GM12873 (cell line): Measurements from ENCODE around the gene PCK1.

ENCODE experiments used
- CTCF ChIP-seq: IDR thresholded peaks from 2 replicates; pipeline ENCODE4 v1.5.1; 2012; ENCODE audit warnings: low read depth, mild to moderate bottlenecking, moderate library complexity, low read length, control low read depth; ENCODE audit not compliant: insufficient read depth; ENCODE audit errors: missing control alignments

PCK1 gene

GRCh38 chr20:57589728-57590484 is 29.0 kb downstream of the PCK1 start:
- TF ChIP-seq CTCF, result no peak

DNA sequence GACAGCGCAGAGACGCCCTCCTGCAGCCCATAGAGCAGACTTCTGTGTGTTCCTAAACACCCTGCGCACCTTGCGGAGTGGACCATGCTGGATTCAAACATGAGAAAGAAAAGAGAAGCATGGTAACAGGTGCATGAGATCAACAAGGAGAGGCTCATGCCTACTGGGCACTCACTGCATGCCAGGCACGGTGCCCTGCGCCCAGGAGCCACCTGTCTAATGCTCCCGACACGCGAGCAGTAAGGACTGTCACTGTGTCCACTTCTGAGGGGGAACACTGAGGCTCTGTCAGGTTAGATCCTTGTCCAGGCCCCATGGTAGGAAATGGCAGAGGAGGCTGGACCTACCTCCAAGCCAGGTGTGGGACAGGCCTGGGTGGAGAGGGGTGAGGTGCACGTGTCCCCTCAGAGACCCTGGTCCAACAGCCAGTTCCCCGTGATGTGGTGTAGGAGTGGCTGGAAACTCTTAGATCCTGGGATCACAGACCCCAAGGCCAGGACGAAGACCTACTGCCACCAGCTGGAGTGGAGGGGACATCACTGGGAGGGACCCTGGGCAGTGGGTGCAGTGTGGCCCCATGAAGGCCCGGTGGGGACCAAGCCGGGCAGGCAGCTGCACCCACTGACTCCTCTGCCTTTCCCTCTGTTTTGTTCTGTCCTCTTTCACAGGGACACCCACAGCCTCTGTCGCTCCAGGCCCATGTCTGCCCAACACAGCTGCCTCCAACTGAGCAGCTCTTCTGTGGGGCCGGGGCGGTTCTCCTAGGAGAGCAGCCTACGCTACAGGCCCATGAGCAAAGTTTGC is 29.8 kb downstream of the PCK1 start:
- TF ChIP-seq CTCF, result no peak

- TF ChIP-seq CTCF, result no peak
These were observed 30.6 kb downstream of the PCK1 start for GRCh38 chr20:57591289-57592229.

GRCh38 chr20:57592263-57593092 is 31.6 kb downstream of the PCK1 start:
- no peak for TF ChIP-seq CTCF

DNA sequence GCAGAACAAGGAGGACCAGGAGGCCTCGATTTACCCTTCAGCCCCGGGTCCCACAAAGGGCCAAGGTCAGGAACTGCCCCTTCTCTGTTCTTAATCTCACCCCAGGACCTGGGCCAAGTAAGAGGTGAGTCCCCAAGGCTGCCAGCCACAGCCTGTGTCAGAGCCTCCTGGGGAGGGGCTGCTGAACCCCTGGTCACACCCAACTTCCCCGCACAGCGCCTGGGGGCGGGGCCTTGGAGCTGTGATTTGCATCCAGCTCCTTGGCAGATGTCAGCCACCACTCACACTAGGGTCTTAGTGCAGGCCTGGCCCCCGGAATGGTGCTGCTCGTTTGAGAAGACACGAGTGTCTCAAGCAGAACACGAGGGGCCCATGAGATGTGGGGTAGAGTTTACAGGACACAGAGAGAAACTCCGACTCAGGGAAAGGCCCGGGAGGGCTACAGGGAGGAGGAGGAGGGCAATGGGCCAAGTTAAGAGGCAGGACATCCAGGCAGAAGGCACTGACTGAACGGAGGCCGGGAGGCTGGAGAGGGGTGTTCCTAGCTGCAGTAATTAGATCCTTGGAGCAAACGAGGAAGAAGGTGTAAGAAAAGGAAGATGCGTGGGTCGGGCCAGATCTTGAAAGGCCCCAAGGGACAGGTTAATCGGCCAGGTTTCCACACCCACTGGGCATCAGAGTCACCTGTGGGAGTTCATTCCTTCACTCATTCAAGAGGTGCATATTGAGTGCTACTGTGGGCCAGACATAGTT is 32.4 kb downstream of the PCK1 start:
- TF ChIP-seq CTCF, result no peak

- TF ChIP-seq CTCF, result peak; percentile 76
These were observed 33.4 kb downstream of the PCK1 start for GRCh38 chr20:57594092-57594951.
